T-helper 9 cell (primary cell): ENCODE measurements around the gene PHKB.

ENCODE experiments used
- DNase-seq: peaks from one replicate; pipeline ENCODE4 v3.0.0-alpha.2; 2020

Gene PHKB

DNA sequence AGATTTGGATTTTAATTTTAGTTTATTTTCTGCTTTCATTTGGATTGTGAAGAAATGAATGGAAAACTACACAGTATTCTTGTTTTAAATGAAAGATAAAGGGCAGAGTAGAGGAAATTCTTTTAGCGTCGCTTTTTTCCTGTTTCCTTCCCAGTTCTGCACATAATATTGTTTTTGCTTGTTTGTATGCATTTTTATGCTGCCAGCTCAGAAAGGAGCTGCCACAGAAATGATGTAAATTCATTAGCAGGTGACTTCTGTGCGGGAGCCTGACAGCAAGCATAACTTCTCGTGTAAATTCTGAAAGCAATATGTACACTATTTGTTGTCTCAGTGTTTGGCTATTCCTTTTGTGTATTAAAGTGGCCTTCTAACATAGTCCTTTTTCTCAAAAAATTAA is 234.6 kb downstream of the PHKB start:
- no peak for DNase-seq

DNA sequence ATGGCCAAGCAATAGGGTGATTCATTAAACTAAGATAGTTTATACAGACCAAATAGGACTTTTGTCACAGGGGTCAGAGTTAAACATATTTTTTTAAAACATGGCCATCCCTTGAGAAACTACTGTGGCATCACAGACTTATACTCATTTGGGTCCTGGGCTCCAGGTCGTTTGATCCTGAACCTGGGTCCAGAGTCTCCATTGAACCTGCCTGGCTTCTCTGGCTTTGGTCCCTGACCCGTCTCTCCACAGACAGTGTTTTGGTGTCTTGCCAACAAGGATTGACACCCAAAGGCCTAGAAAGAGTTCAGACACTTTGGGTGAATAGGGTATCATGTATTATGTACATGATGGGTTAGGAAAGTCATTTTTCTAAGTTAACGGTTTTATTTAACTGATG is 236.7 kb downstream of the PHKB start:
- DNase-seq: no peak

DNA sequence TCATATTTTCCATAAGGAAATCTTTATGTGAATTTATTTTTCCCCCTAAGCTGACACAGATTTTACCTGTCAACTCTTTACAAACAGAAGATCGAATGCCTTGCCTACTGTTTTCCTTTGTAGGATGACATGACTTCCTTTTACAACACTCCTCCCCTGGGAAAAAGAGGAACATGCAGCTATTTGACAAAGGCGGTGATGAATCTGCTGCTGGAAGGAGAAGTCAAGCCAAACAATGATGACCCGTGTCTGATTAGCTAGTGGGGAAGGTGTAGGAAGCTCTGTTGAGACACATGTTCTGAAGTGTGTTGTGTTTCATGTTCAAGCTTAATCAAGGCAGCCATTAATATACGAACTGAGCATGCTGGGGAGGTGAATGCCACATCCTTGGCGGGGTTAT is 238.0 kb downstream of the PHKB start:
- DNase-seq: no peak

DNA sequence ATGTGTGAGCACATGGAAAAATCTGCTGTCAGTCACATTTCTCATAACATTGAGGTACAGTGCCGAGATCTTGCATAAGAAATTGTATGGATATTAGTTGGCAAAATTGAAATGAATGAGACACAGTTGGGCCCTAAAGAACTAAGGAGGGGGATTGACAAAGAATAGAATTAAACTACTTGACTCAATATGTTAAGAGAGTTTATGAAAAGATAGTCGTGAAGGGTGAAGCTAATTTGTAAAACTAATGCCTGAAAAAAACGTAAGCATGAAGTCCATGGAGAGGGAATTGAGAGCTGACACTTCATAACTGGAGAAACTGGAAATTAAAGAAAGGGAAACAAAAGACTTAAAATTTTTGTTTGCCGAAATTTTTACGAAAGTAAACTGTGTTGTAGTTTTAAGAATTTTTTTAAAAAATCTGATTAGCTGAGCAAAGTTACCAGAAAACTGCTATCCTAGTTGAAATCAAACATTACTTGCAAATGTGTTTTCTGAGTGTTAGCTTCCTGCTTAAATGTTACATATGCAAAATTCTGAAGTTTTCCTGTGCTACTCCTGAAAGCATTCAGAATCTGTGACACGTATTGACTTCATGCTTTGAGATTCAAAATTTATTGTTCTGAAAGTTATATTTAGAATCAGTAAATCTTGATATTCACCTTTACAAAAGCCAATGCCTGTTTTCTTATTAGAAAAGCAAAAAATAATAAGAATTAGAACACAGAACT is 239.9 kb downstream of the PHKB start:
- no peak for DNase-seq

DNA sequence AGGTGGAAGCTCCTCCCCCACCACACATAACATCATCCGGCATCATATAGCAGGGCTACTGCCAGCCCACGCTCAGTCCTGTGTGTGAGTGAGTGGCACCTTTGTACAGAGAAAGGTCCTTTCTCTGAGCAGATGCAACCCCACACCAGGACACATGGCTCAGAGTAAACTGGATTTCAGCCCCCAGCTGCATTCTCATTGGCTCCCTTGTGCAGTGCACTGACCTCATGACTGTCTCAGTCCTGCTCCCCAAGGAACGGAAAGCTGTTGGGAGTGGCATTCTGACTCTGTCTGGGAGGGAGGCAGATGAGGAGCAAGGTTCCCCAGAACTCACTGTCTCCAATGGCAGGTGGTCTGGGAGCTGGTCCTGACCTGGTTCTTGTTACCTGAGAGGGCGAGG is 244.1 kb downstream of the PHKB start:
- no peak for DNase-seq

DNA sequence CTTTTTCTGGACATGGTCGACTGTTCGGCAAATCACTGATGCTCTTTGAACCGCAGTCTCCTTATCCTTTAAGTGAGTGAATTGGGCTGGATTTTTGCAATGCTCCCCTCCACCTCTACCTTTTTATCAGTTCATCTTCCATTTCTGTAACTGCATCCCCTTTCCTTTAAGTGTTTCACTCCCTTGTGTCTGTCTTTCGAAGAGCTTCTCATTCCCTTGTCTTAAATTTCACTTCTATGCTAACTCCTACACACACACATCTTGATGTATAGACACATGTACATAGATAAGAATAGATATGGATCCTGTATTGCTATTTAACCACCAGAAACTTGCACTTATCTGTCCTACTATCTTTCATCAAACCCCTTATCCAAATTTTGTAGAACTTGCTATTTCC is 250.7 kb downstream of the PHKB start:
- DNase-seq: no peak

DNA sequence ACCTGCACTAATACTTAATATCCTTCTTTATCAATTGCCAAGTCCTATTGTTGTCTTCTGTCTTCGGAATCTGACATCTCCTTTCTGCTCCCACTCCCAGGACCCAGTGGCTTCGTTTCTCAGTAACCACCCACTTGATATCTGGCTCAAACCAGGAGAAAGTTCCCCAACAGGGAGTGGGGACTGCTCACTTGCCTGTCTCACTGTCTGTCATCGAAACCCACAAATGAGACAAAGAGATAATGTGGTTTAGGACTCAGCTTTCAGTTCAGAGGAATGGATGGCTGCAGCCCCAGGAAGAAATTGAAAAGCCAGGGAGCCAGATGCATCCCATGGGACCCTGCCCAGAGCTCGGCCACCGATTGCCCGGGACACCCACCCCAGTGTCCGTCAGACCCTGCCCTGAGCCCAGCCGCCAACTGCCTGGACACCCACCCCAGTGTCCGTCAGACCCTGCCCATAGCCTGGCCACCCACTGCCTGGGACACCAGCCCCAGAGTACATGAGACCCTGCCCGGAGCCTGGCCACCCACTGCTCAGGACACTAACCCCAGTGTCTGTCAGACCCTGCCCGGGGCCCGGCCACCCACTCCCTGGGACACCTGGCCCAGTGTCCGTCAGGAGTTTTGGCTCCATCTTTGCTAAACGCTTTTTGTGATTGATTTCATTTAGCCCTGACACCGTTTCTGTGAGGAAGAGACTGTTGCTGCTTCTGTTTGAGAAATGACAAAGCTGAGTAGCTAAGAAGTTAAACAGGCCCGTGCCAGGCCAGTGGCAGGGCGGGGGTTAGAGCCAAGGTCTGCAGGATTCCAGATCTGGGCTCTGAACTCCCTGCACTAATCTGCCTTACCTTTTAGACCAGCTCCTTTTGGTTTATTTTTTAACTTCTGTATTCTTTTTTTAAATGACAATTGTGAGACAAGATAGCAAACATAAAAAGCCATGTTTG is 251.4 kb downstream of the PHKB start:
- no peak for DNase-seq

DNA sequence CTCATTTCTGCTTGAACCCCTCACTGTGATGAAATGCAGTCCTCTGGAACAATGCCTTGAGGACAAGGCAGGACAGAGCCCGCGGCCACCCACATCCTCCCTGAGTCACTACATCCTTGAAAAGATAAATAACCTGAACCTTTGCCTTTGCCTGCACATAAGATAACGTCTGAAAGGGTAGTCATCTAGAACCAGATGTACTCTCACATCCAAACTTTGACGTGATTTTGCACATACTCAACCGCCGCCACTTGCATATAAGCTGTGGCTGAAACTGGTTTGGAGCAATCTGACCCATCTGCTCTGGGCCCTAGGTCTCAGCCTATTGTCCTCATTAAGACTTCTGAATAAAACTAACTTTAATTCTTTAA is 252.1 kb downstream of the PHKB start:
- DNase-seq: no peak

DNA sequence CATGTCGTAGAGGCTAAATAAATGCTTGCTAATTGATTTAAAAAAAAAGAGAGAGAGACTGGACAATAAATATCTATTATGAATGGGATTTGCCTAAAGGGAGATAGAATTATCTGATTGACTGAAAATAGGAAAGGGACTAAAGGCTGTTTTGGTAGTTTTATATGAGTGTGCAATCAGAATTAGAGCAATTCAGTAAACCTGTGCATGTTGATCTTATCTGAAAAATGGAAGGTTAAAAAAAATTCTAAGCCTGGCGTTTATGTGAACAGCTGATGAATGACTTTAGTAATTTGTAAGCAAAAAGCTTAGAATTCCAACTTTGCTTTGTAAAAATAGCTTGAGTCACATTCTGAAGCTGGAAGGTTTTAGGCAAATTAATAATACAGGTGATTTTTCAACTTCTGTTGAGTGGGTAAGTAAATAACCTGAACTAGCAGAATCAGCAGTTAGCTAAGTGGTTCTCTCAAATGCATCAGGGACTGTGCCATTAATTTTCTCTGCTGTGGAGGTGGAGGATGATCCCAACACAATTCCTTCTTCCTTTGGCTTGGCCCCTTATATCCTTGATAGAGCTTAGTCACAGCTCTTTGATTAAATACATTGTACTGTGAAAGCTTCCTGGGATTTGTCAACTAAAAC is 254.4 kb downstream of the PHKB start:
- no peak for DNase-seq

DNA sequence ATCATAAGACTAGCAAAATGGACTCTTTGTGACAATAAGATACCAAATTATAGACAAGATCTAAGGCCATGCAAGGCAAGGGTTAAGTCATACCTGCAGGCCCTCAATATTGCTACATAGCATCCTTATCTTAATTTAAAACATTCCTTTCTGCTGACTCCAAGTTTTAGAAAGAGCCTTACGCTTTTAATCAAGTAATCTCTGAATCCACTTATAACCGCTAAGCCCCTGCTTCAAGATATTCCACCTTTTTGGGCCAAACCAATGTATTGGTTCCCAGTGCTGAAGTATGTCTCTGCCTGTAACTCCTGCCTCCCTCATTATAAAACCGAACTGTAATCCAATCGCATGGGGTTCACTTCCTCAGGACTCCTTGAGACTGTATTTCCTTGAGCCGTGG is 255.4 kb downstream of the PHKB start:
- no peak for DNase-seq

DNA sequence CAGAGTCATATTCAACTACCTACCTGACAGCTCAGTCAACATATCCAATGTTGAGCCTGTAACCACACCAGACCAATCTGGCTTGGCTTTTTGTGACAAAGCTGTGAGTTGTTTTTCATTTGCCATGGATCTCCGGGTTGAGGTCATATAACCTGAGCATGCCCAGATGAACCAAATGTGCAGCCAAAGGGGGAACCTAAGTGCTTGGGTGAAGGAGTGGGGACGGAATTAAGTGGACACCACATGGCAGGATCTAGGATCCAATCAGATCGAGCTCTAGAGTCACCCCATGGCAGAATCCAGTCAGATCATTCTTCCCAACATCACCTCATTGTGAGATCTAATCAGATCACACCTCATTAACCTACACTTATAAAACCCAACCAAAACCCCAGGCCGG is 258.6 kb downstream of the PHKB start:
- no peak for DNase-seq

DNA sequence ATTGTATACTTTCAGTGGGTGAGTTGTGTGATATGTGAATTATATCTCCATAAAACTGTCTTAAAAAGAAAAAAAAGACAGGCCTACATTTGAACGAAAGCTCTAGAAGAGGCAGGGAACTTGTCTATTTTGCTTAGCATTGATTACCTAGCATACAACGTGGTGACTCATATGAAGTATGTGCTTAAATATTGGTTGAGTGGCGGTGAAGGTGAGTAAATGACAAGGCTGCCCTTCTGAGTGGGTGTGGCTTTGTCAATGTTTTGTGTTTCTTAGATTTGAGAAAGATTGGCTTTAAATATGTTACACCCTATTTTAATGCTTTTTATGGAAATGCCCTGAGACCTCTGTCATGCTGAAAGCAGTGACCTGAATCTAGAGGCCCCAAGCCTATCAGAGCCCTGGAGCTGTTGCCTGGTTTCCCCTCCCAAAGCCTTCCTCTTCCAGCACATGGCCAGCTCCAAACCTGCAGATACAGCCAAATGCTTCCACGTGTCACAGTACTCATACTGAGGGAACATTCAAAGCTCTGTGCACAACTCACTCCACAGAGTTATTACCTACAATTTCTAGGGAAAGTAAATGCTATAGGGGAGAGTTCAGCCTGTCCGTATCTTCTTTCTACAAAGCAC is 260.0 kb downstream of the PHKB start:
- no peak for DNase-seq

DNA sequence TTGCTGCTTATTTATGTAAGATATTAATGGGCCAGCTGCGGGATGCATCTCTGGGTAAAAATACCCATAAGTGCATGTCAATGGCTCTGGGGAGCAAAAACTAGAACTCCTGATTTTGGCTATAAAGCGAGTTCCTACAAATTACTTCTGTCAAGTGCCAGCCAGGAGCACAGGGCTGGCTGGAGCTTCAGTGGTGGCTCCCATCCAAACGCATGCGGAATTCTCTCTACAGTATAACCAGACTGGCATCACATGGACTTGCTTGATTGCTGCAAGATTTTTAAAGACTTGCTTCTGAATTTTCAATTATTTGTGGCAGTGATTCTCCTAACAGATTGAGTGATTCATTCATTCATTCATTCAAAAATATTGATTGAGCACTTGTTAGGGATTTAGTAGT is 260.9 kb downstream of the PHKB start:
- no peak for DNase-seq

DNA sequence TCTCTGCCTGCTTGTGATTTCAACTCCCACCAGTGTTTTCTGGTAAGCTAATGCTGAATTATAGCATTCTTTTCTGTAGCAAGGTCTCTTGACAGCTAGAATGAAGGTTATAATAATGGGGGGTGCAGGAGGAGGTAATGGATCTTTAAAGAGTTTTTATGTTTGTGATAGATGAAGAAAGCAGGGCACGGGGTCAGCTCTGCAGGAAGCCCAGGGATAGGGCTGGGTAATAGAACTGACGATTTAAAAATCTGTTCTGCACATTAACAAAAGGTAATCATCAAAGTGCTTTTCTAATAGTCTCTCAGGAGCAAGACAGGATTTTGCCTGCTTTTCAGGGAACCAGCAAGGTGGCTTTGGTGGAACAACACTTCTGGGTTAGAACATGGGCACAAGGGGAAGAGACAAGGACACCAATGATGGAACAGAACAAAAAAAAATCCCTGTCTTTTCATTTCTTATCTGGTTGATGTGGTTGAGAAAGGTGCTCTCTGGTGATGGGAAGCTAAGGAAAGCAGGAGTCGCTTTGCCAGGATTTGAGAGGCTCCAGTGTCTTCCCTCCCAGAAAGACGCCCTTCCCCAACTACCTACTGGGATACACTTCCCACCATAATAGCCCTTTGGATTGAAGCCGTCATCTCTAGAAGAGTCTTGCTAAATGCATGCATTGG is 263.1 kb downstream of the PHKB start:
- no peak for DNase-seq

DNA sequence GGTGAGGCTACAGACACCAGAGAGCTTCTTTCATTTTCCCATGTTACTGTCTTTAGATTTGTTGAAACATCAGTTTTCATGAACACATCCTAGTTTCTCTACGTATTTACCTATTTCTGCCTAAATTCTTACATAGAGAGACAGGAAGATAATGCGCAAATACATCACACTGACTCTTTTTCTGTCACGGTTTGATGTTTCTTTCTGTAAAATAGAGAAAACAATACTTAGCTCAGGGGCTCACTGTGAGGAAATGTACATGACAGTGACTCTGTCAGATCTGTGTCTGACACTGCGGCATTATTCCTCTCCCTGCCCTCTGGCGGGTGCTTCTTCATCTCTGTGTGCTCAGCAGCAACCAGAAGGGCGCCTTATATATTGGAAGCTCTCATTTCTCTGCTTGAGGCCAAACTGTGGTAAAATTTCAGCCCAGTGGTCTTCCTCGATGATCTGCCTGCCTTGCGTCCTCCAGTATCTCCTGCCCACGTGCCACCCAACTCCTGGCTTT is 264.1 kb downstream of the PHKB start:
- no peak for DNase-seq

DNA sequence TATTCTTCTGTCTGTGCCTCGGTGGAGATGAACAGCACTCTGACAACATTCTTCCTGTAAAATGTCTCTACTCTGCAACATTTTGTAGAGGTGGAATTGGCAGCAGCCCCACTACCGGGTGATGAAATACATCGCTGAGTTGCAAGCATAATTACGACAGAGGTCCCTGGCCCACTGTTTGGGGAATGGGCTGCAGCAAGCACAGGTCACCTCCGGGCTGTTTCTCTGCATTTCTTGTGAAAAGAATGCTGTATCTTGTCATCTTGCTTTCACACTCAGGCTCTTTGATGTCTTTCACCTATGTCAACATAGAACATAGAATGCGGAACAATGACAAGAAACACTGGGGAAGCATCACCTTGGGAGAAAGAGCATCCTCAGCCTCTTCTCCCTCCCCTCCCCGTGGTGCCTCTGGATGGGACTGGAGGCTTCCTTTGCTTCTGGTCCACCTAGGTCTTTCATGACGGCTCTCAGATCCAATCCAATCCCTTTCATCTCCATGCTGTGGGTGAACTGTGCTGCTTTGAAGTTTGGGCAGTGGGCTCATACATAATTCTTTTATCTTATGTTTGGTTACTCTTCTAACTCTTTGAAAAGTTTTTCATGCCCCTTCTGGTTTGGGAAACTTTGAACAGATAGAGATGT is 265.0 kb downstream of the PHKB start:
- DNase-seq: no peak

DNA sequence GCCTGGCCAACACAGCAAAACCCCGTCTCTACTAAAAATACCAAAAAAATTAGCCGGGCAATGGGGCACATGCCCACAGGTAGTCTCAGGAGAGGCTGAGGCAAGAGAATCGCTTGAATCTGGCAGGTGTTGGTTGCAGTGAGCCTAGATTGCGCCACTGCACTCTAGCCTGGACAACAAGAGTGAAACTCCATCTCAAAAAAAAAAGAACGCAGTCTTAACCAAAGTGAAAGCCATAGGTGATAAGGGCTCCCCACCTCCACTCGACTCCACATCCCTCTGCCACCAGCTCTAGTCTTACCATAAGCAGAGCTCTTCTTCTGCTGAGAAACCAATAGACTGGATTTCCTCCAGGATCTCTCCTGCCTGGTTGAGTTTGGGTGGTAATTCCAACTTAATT is 266.0 kb downstream of the PHKB start:
- DNase-seq: no peak

DNA sequence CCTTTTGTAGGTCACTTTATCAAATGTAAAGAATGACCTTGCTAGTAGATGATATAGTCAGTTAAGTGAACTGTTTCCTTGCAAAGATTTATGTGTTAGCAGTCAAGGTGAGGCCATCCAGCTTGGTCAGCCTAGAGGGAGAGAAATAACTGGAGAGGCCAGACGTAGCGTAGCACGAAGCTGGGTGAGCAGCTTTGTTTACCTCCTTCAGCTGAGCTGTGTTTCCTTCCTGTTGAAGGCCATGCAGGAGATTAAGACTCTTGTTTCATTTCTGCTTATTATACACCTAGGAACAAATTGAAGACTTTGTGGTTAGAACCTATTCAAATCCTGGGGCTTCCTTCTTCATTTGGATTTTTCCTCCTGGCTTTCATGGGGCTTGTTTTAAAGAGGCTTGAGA is 267.1 kb downstream of the PHKB start:
- no peak for DNase-seq

DNA sequence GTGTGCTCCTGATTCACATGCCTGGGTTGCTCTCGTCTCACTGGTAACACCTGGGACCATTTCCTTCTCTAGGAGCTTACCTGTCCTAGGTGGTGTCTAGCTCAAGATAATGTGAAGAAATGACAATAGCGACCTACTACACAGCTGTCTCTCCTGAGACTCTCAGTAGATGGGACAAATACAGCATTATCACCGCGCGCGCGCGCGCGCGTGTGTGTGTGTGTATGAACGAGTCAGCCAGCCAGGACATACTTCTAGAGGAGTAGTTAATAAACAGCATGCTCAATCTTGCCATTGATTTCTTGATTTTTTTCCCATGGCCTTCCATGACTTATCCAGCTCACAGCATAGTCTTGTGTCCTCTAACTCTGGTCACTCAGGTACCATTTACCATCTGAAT is 268.6 kb downstream of the PHKB start:
- no peak for DNase-seq

DNA sequence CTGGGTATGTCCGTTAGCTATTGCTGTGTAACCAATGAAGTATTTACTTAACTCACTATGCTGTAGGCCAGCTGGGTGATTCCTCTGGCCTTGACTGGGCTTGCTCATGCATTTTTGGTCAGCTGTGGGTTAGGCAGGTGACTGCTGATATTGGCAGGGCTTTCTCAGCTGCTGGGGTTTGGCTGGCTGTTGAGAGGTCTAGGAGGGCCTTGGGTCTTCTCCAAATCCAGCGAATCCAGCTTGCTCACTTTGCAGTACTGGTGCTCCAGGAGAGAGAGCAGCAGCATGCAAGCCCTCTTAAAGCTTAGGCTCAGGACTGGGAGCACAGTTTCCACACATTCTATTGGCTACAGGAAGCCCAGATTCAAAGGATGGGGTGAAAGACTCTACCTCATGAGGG is 270.1 kb downstream of the PHKB start:
- DNase-seq: no peak

DNA sequence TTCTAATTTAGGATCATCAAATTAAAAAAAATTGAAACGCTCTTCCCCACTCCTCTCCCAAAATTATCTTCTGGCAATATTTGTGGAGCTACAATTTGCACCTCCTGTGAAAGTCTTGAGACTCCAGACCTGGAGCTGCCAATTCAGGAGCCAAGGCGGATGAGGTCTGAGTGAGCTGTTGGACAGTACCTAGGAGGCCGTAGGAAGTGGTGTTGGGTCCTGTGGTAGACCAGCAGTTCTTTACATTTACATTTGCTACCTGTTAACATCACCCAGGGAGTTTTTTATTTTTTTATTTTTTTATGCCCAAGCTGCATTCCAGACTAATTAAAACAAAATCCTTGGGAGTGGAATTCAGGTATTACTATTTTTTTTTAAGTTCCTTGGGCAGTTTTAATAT is 271.0 kb downstream of the PHKB start:
- no peak for DNase-seq

DNA sequence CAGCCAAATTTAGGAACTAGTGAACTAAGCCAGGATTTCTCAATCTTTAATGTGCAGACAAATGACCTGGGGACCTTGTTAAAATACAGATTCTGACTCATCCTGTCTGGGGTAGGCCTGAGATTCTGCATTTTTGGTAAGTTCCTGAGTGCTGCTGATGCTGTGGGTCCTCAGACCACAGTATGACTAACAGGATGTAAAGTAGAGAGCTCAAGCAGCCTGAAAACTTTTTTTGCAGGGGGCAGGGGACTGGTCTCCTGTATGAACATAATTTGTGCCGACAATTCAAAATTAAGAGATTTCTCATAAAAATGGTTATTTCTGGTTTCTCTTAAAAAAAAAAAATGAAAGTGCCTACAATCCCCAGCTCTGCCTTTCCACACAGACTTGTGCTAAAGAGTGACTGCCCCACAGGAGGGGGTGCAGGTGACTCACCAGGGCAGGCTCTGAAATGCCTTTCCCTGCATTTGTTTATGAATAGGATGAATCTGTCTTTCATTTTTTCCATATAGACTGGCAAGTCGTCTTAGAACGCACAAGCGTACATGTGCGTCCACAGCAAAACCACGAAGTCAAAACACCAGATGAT is 271.5 kb downstream of the PHKB start:
- DNase-seq: no peak
